Hypothalamus (tissue), 51 donors: ENCODE data around the gene CORO1C.
A peak's percentile ranks its signal among the peaks of the same experiment; 100 is the strongest.
"Not testable (repeated sequence)": the region's sequence is repeated elsewhere in the genome, so short reads cannot be mapped to it uniquely, and the experiment has no call there.

Experiments used
- DNase-seq, 51 donors: peaks; one replicate each; lab custom pipeline; 2025; lab: John Stamatoyannopoulos, UW

Gene CORO1C

GRCh38 chr12:108679106-108679681, 52.1 kb downstream of the CORO1C start:
- DNase-seq = no peak

- no peak for DNase-seq
Measured at GRCh38 chr12:108678104-108678730, 53.1 kb downstream of the CORO1C start.

GRCh38 chr12:108677381-108677780, 53.9 kb downstream of the CORO1C start:
- no peak for DNase-seq

- DNase-seq = no peak
Measured at GRCh38 chr12:108676707-108677106, 54.6 kb downstream of the CORO1C start.

GRCh38 chr12:108675792-108676191, 55.5 kb downstream of the CORO1C start:
- no peak for DNase-seq

- no peak for DNase-seq
Measured at GRCh38 chr12:108672054-108672453, 59.3 kb downstream of the CORO1C start.

GRCh38 chr12:108671110-108671509, 60.2 kb downstream of the CORO1C start:
- DNase-seq = no peak

GRCh38 chr12:108670066-108670631, 61.2 kb downstream of the CORO1C start:
- DNase-seq = no peak

GRCh38 chr12:108668542-108668941, 62.8 kb downstream of the CORO1C start:
- no peak for DNase-seq

GRCh38 chr12:108668063-108668462, 63.3 kb downstream of the CORO1C start:
- DNase-seq = no peak

GRCh38 chr12:108667349-108667748, 64.0 kb downstream of the CORO1C start:
- DNase-seq = no peak

GRCh38 chr12:108666401-108666881, 64.9 kb downstream of the CORO1C start:
- DNase-seq = peak in 13 of 51 donors; percentile 3 to 59 (median 28)

- no peak for DNase-seq
Measured at GRCh38 chr12:108665608-108666202, 65.6 kb downstream of the CORO1C start.

GRCh38 chr12:108664338-108665258, 66.7 kb downstream of the CORO1C start:
- DNase-seq = peak in 43 of 51 donors; percentile 10 to 92 (median 66)

GRCh38 chr12:108663324-108664015, 67.8 kb downstream of the CORO1C start:
- no peak for DNase-seq

GRCh38 chr12:108658115-108658514, 73.2 kb downstream of the CORO1C start:
- not testable (repeated sequence) for DNase-seq

- no peak for DNase-seq
Measured at GRCh38 chr12:108657130-108657745, 74.1 kb downstream of the CORO1C start.

- DNase-seq = not testable (repeated sequence)
Measured at GRCh38 chr12:108656247-108656646, 75.1 kb downstream of the CORO1C start.

GRCh38 chr12:108655812-108656175, 75.5 kb downstream of the CORO1C start:
- DNase-seq = not testable (repeated sequence)

GRCh38 chr12:108654622-108655021, 76.7 kb downstream of the CORO1C start:
- DNase-seq = not testable (repeated sequence)
